ENCODE data around the gene TST.
A peak's percentile ranks its signal among the peaks of the same experiment; 100 is the strongest.

TST gene

DNA sequence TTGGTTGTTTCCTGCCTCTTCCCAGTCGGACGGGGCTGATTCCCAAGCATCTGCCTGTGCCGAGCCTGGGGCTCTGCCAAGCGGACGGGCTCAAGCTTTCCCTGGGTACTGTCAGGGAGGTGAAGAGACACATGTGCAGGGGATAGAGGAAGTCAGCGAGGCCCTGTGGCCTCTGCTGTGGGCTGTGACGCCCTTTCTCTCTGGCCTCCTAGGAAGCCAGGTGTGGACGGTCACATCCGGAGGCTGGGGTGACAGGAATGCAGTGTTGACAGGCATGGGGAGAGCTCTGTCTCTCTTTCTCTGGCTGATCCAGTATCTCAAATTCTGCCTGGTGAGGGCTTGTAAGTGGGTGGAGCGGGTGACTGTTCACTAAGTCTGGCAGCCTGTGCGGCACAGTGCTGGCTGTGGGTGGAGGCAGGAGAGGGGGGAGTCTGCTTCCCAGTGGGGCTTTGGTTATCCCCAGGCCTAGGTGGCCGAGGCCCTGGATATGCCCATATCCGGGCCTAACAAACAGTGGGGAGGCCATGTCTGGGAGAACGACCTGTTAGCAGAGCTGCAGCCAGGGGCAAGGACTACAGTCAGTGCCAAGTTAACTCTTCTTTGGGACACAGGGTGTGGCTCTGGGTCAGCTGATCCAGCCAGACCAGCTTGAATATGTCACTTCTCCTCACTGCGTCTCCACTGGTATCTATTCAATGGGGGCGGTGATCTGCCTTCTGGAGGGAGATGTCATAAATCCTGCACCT is 34.2 kb upstream of the TST start:
- DNase-seq, result no peak

DNA sequence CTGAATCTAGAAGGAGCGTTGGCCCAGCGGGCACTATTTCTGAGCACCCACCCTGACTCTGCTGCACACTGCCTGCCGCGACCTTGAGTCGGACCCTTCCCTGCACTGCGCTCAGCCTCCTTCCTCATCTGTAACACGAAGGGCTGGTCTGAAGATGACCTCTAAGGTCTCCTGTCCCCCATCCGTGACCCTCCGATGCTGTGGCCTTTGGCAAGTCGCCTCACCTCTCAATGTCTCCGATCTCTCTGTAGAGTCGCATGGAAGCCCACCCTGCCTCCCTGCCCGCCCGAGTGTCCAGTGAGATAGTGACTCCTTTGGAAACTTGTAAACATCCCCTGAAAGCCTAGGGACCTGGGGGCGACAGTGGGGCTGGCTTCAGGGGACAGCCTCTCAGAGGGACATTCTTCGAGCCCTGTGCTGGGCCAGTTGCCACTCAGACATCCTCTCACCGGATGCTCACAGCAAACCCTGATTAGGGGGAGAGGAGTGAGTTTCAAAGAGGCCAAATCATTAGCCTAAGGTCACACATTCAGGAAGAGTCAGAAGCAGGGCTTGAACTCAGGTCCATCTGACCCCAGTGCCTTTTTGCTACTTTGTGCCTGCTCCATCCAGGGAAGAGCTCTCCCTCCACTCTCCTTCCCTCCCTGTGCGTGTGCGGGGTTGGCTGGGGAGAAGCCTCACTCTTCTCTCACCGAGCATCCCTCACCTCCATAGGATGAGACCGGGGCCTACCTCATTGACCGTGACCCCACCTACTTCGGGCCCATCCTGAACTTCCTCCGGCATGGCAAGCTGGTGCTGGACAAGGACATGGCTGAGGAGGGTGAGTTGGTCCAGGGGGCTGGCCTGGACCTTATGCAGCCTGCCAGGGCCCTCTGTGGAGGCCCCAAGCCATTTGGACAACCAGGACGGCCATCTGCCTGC is 33.4 kb upstream of the TST start:
- no peak for DNase-seq

DNA sequence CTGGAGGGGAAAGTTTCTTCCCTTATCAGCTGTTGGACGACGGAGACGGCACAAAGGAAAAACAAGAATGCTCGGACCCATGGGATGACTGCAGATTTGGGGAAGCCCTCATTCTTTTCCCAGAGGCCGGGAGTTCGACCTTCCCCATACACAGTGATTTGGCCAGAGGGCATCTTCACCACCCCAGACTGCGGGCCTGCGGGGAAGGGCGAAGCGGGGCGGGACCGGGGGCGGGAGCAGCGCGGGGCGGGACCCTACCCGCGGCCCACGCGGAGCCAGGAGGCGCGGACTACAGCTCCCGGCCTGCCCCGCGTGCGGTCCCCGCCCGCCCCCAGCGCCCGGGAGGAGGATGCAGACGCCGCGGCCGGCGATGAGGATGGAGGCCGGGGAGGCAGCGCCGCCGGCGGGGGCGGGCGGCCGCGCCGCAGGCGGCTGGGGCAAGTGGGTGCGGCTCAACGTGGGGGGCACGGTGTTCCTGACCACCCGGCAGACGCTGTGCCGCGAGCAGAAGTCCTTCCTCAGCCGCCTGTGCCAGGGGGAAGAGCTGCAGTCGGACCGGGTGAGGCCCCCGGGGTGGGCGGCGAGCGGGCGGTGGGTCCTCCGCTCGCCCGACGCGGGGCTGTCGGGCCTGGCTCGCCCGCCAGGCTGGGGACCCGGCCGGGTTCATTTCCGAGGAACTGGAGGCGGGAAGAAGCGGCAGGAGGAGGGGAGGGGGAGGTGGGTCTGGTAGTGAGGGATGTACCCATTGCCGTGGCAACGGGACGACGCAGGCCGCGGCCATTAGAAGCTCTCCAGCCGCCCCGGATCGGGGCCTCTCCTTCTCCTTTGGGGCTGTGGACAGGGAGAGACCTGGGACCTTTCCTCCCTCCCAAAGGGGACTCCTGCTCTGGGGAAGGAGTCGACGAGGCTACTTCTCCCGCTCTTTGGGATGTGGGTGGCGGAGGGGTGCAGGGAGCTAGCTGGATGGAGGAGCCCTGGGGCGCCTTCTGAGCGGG is 32.4 kb upstream of the TST start, which contains the start of gene KCTD17:
Gene KCTD17 (plus strand): TSS at position 352 of the 995 bp plus-strand sequence. CDS start 19 bp downstream, at position 371.
- peak; percentile 70 to 78 for DNase-seq

DNA sequence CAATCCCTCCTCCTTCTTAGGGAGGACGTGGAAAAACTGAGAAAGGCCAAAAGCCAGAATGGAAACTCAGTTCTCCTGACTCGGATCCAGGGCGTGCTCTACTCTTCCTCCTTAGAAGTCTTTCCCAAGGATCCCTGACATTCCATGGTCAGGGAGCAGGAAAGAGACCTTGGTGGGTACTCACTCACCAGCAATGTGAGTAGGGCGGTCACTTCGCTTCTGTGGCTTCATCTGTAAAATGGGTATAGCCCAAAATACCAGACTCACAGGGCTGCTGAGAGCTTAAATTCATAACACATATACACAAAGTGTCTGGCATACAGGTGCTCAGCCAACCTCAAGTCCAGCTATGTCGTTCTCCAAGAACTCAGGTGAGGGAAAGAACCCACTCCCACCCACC is 31.7 kb upstream of the TST start:
- no peak for DNase-seq

DNA sequence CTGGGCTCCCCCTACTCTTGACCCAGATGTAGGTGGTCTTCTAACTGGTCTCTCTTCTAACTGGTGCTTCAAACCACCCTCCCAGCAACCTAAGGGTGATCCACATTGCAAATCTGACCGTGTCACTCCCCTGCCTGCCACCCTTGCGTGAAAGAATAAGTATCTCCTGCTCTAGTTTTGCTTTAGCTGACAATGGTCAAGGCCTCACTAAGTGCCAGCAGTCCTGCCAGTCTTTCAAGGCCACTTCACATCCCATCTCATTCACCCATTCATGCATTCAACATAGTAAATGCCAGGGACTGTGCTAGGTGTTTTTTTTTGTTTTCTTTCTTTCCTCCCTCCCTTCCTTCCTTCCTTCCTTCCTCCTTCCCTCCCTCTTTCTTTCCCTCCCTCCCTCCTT is 30.0 kb upstream of the TST start:
- DNase-seq, result no peak

DNA sequence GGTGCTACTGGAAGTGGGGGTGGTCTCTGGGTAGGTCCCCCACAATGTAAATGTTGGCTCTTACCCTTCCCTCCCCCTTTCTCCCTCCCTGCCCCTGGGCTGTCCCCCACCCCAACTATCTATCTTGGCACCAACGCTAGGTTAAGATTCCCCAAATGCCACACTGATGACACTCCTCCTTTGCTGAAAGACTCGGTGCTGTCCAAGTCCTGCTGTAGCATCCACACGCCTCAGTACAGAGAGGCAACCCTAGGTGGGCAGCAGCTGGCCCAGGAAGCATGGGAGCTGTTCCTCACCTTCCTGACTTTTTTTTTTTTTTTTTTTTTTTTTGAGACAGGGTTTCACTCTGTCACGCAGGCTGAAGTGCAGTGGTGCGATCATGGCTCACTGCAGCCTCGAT is 28.9 kb upstream of the TST start:
- no peak for DNase-seq

DNA sequence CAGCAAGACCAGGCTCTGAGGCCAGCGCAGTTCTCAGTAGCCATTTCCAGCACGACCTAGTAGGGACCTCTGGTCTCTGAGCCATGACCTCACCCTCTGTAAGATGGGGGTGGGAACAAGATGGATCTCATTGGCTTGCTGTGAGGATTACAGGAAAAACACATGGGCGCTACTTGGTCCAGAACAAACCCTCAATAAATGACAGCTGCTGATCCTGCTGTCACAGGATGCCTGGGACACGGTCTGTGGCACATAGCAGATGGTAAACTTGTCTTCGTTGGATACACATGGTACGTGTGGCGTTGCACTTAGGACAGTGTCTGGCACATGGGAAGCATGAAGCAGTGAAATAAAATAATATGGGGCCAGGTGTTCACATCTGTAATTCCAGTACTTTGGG is 27.8 kb upstream of the TST start:
- no peak for DNase-seq

DNA sequence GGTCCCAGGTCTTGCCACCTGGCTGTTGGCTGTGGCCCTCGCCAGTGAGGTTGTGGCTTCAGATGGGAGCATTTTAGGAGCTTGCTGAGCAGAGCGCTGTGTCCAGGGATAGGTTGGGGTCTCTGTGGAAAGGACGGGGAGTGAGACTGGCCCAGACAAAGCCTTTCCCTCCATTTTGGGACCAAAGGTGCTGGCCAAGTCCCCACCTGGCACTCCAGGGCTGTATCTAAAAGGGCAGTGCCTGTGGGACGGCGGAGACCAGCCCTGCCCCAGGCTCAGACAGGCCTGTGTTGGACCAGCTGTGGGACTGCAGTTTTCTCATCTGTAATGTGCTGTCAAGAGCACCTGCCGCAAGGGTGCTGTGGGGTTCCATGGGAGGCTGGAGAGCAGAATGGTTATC is 27.3 kb upstream of the TST start:
- no peak for DNase-seq

DNA sequence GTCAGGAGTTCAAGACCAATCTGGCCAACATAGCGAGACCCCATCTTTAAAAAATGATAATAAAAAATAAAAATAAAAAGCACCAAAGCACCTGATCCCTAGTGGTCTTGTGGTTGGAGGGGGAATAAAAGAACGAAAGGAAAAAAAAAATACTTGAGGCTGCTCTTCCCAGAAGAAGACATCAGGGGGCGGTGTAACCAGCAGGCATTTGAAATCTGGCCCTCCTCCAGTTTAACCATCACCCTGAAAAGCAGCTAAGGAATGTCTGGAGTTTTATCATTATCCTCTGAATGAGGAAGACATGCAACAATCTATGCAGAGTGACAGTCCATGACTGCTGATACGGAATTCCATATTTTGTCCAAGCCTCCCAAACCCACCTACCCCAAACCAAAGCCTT is 26.7 kb upstream of the TST start:
- no peak for DNase-seq

DNA sequence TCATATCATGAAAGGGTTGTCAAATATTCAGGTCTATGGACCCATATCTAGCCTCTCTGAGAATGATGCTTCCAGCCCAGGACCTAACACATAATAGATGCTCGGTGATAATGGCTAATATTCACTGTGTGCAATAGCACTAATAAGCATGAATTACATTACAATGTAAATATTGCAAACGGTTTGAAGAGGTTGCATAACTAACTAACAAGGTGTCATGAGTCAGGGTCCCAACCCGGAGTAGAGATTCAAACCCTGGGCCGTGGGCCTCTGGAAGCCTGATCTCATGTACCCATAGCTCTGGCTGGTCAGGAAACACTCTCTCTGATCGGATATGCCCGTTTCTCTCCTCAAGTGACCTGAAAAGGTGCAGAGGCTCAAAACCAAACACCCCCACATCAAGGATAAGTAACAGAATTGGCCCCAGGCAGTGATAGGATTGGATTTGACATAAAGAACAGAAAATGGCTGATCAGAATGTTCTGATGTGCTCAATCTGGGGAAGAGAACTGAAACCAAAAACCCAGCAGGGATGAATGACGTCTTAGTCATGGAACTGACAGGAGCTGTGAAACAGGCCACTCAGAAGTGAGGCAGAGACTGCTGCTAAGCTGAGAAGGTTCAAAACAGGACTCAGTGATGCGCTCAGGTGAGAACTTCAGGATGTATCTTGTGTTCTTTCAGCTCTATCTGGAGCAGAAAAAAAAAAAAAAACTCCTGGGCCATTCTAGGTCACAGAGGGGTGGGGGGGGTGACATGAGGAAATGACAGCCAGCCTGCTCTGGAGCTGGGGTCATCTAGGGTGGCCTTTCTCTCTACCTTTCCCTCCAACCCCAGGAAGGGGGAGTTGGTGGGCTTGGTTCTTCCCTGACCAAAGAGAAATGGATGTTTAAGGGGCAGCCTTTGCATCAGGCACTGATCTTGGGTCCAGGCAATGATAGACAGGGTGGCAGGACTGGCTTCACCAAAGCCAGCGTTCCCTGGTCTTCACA is 25.7 kb upstream of the TST start:
- no peak for DNase-seq

DNA sequence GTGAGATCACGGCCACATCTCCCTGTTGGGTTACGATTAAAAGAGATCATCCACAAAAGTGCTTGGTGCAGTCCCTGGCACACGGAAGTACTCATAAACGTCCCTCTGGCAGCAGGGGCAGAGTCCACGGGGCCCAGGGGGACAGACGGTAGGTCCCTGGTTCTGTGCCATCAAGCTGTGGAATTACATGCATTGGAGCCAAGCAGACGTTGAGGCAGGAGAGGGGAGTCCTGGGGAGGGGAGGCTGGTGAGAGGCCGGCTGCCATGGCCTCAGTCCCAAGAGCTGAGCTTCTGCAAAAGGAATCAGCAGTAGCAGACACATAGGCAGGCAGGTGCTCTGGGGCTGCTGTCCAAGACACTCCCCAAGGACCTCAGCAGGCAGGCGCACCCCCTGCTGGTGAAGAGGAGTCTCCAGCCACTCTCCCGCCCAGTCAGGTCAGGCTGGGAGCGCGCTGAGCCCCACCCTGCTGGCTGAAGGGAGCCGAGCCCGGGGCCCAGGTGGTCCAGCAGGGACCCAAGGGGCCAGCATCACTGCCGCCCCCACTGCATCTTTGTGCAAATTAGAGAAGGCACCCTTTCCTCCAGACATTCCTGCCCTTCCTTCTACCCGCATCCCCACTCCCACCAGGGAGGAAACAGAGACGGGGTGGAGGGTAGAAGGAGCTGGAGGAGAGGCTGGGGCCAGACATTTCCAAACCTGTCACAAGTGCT is 24.7 kb upstream of the TST start:
- DNase-seq, result peak; percentile 37 to 52

DNA sequence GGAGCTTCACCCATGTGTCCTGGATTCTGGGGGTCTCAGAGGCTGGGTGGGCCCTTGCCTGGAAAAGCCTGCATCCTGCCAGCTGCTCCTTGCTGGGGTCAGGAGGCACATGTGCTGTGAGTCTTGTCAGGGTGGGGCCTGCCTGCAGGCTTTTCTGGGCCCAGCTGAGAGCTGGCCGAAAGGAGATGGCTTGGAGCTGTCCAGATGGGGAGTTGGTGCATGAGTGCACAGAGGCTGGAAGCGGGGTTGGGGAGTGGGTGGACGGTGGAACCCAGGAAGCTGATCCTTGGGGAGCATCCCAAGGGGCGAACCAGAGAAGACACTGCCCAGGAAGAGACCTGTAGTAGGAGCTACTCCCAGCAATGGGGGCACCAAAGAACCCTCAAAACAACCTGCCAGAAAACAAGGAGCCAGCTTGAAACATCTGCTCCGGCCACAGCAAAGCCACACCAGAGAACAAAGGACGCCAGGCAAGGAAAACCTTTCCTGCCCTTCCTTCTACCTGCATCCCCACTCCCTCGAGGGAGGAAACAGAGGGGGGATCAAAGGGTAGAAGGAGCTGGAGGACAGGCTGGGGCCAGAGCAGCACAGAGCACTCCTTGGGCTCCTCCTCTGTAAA is 24.1 kb upstream of the TST start:
- DNase-seq, result no peak

DNA sequence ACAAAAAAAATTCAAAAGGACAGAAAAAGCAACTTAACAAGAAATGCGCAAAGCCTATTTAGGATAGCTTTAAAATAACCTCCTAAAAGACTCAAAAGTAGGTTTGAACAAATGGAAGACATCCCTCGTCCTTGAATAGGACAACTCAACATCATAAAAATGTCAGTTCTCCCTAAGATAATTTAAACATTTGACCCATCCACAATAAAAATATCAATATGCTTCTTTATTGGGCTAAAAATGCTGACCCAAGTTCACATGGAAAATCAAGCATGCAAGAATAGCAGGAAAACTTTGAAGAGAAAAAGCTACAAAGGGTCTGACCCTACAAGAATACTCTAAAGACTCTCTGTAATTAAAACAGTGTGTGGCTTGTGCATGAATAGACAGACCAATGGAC is 20.2 kb upstream of the TST start:
- DNase-seq, result no peak

DNA sequence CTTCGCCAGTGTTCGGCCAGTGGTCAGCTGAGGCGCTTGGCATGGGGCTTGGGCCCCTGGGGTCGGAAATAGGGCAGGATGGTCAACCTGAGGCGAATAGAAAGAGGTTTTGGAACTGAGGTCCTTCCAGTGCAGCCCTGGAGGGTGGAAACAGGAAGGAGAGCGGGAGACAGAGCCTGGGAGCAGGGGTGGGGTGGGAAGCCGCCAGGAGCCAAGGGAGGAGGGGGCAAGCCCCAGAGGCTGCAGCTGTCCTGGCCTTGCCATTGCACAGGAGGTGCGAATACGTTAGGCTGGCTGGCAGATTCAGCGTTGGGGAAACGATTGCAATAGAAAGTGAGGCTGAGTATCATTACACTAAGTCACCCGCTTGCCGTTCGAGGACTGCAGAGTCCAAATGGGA is 18.4 kb upstream of the TST start:
- DNase-seq, result no peak

DNA sequence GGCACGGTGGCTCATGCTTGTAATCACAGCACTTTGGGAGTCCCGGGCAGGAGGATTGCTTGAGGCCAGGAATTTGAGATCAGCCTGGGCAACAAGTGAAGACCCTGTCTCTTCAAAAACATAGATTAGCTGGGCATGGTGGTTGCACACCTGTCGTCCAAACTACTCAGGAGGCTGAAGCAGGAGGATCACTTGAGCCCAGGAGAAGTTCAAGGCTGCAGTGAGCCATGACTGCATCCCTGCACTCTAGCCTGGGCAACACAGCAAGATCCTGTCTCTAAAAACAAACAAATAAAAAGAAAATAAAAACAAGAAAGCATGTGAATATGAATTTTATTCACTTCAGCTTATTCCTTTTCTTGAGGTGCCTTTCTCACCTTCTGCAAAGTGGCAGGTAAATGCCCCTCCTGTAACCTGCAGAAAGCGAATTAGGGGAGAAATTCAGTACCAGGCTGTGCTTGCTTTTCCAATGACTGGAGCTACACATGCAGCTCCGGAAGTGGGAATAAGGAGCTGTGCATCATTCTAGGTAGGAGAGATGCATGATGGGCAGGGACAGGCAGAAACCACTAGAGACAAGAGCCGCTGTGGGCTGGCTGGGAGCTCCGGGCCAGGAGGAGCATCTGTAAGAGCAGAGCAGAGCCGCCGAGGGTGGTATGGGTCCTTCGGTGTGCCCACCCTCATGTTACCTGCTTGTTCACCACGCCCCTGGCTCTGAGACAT is 17.6 kb upstream of the TST start:
- DNase-seq, result no peak

DNA sequence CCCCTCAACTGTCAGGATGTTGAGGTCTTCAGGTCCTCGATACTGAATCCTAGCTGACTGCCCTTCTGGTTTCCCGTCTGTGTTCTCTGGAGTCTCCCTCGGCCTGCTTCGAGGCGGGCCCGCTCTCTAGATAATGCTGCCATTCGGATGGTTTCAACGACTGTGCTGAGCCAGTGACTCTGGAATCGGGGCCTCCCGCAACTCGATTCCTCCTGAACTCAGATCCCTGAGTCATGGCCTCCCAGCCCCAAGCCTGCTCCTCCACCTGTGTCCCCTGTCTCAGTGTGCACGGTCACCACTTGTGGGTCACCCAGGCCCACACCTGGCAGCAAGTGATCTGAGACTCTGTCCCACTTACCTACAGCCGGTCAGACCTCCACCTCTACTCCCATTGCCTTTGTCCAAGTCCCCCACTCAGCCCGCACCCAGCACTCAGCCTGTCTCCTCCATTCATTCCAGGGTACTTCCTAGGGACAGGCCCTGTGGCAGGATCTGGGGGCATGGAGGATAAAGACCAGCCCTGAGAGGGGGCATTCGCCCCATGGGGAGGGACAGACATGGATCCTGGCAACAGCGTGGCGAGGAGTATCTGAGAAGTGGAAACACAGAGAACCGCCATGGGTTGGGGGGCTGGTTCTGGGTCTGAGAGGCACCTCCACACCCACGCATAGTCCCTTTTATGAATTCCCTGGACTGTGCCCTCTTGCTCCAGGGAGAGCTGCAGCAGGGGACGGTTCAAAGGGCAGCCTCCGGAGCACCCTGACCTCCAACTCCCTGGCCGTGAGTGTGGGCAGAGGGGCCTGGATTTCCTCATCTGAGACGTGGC is 14.6 kb upstream of the TST start:
- no peak for DNase-seq

DNA sequence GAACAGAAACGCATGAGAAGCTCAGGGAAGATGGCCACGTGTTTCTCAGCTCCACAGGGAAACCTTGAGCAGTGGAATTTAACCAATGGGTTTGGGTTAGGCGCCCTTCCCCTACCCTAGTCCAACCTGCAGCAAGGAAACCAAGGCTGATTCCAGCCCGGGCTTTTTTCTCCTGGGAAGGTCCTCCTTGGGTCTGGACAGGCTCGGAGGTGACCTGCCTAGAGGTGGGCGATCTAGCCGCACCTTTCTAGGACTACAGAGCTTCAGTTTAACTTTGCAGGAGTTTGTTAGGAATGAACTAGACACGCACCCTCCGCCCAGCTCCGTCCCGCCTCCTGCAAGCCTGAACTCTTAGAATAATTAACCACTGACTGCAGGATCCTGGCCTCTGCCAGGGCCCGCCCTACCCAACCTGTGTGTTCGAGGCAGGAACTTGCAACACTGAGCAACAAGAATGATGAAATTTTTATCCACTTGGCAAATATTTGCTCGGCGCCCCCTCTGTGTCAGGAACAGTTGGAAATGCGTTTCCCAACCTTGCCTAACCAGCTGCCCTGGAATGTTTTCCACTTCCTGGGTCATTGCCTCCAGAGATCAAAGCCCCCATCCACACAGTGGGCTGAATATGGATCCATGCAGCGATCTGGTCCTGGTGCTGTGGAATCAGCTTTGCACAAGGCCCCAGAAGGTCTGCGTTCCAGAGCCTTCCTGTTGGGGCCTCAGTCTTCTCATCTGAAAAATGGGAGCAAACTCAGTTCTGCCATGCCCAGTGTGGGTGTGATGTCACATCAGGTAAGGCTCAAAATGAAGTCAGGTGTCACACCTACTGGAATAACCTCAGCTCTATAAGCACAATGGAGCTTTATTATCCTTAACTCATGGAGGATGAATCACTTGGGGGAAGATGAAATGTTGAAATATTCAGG is 13.6 kb upstream of the TST start:
- no peak for DNase-seq

DNA sequence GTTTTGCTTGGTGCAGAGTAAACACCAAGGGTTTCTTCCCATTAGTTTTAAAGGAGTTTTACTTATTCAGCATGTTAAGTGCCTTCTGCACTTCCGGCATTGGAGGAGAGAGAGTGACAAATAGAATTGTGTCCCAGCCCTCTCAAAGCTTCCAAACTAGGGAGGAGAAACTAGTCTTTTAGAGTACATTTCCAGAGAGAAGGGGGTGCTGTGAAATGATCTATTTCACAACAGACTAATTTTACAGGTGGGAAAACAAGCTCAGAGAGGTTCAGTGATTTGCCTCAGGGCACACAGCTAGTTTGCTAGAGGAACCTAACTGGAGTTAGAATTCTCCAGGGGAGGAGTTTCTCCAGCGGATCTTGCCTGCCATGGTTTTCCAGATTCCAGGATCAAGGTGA is 12.9 kb upstream of the TST start:
- DNase-seq, result no peak
